AG04450 (cell line): ENCODE results near the gene ADGRD2. TPM values are rescaled to one million over a fixed set of nuclear protein-coding genes. Genes with fewer than 3 reads are reported as not detected.

Experiments used
- CTCF ChIA-PET: fragments of 300-600, 350-600 bp; formaldehyde crosslinking; extraction: SDS; loops from one replicate; lab custom pipeline; 2022; ENCODE audit warnings: antibody characterized with exemption, inconsistent platforms; lab: Charles Lee
- POLR2A ChIA-PET: fragments of 350-600 bp; formaldehyde crosslinking; extraction: SDS; loops from one replicate; lab custom pipeline; 2021; ENCODE audit warnings: antibody characterized with exemption, inconsistent platforms; lab: Yijun Ruan, JAX
- DNase-seq: peaks from one replicate; pipeline ENCODE4 v3.0.0-alpha.2; 2011; ENCODE audit warnings: low read depth, low spot score
- H3K27ac ChIP-seq: one replicate; pipeline ENCODE4 v1.5.1; 2012; ENCODE audit warnings: low read depth, low read length, control low read depth
- H3K27me3 ChIP-seq: one replicate; pipeline ENCODE4 v1.6.0; 2012; ENCODE audit warnings: low read length; ENCODE audit not compliant: control insufficient read depth, insufficient read depth
- H3K4me3 ChIP-seq: 2 replicates; pipeline ENCODE4 v1.5.1; 2011; ENCODE audit warnings: mild to moderate bottlenecking, low read depth, low read length, control low read depth
- H3K9me3 ChIP-seq: 2 replicates; pipeline ENCODE4 v1.5.1; 2012; ENCODE audit warnings: low read length; ENCODE audit not compliant: control insufficient read depth, insufficient read depth
- polyA plus RNA-seq: library from polyadenylated mRNA; depleted of rRNA; stranded (reverse); fragments of >200 nt; gene quantifications from 2 replicates; pipeline ENCODE4 v1.2.3, GENCODE V29; 2011
- TF ChIP-seq, protein P1 (sequence below): IDR thresholded peaks from 2 replicates; pipeline ENCODE4 v1.5.1; 2011; ENCODE audit warnings: low read depth, low read length, control low read depth, inconsistent platforms

The ADGRD2 gene
- polyA plus RNA-seq, 1 experiment: not detected

DNA sequence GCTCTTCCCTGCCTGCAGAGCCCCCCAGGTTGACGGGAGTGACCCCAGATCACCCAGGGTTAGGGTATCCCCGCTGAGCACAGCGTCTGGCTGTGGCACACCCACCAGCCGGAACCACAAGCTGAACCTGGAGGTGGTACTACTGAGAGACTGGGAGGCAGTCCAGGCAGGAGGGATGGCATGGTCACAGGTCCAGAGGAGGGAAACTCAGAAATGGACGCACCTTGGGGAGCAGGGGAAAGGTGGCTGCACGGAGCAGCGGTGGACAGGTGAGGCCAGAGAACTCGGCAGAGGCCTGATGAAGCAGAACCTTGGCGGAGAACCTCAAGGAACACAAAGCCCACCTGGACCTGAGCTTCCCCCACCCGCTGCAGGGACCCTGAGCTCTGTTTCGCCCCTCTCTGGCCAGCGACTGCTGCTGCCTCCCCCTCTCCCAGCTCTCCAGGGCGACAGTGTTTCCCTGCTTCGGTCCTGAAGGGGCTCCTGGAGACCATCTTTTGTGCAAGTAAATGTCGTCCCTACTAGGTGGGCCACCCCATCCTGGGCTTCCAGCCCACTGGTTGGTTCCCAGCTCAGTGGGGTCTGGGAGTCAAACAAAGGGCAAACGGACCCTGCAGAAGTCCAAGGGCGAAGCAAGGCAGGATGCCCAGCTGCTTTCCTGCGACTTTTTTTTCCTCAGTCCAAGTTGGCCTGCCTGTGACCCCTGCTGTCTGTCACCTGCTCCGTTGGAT is 845 bp downstream of the ADGRD2 start:
- TF ChIP-seq, protein P1, sequence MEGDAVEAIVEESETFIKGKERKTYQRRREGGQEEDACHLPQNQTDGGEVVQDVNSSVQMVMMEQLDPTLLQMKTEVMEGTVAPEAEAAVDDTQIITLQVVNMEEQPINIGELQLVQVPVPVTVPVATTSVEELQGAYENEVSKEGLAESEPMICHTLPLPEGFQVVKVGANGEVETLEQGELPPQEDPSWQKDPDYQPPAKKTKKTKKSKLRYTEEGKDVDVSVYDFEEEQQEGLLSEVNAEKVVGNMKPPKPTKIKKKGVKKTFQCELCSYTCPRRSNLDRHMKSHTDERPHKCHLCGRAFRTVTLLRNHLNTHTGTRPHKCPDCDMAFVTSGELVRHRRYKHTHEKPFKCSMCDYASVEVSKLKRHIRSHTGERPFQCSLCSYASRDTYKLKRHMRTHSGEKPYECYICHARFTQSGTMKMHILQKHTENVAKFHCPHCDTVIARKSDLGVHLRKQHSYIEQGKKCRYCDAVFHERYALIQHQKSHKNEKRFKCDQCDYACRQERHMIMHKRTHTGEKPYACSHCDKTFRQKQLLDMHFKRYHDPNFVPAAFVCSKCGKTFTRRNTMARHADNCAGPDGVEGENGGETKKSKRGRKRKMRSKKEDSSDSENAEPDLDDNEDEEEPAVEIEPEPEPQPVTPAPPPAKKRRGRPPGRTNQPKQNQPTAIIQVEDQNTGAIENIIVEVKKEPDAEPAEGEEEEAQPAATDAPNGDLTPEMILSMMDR: no peak
- ChIA-PET CTCF (no interaction called here), POLR2A (no interaction called here)
- no peak for DNase-seq
- H3K4me3 ChIP-seq: no peak overlapping the region; the same call in 1 of the 2 replicates
- no peak overlapping the region for H3K27ac ChIP-seq
- peaks cover 46% of the 10 kb centered on the region for H3K27me3 ChIP-seq
- peaks cover 8% of the 10 kb centered on the region; the same call in 1 of the 2 replicates for H3K9me3 ChIP-seq

DNA sequence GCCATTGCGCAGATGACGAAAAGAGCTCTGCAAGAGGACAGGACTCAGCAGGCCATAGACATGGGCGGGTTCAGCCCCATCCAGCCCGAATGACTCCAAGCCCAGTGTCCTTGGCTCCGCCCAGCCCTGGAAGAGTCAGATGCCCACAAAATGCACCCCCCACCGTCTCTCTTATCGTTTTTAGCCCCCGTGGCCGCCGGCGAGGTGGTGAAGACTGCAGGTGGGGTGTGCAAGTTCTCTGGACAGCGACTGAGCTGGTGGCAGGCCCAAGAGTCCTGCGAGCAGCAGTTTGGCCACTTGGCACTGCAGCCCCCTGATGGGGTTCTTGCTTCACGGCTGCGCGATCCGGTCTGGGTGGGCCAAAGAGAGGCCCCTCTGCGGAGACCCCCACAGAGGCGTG is 2.1 kb downstream of the ADGRD2 start:
- ChIA-PET POLR2A (no interaction called here), CTCF (no interaction called here)
- TF ChIP-seq, protein P1: no peak
- no peak for DNase-seq
- H3K9me3 ChIP-seq: peaks cover 8% of the 10 kb centered on the region; the same call in 1 of the 2 replicates
- H3K4me3 ChIP-seq: no peak overlapping the region
- H3K27ac ChIP-seq: no peak overlapping the region
- H3K27me3 ChIP-seq: peaks cover 46% of the 10 kb centered on the region

DNA sequence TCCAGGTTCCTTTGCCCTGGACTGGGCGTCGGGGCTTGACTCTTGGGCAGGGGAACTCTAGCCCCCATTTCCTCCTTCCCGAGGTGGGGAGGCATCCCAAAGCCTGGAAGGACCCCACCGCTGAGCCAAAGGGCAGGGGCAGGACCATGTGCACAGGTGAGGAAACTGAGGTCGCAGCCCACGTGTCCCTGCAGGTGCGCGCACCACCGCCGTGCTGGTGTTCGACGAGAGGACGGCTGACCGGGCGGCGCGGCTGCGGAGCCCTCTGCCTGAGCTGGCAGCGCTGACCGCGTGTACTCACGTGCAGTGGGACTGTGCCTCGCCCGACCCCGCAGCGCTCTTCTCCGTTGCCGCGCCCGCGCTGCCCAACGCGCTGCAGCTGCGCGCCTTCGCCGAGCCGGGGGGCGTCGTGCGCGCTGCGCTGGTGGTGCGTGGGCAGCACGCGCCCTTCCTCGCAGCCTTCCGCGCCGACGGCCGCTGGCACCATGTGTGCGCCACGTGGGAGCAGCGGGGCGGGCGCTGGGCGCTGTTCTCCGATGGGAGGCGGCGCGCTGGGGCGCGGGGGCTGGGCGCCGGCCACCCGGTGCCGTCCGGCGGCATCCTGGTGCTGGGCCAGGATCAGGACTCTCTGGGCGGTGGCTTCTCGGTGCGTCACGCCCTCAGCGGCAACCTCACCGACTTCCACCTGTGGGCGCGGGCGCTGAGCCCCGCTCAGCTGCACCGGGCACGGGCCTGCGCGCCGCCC is 2.8 kb downstream of the ADGRD2 start:
- CTCF ChIA-PET: interaction anchor here (0.7 kb wide), 1 partner anchor 84 kb away, joined by 3 read pairs; no protein-coding TSS in a partner anchor
- peaks cover 8% of the 10 kb centered on the region; the same call in 1 of the 2 replicates for H3K9me3 ChIP-seq
- no peak for DNase-seq
- peaks cover 48% of the 10 kb centered on the region for H3K27me3 ChIP-seq
- no peak overlapping the region for H3K4me3 ChIP-seq
- TF ChIP-seq, protein P1: no peak
- POLR2A ChIA-PET: no interaction called here
- H3K27ac ChIP-seq: no peak overlapping the region

DNA sequence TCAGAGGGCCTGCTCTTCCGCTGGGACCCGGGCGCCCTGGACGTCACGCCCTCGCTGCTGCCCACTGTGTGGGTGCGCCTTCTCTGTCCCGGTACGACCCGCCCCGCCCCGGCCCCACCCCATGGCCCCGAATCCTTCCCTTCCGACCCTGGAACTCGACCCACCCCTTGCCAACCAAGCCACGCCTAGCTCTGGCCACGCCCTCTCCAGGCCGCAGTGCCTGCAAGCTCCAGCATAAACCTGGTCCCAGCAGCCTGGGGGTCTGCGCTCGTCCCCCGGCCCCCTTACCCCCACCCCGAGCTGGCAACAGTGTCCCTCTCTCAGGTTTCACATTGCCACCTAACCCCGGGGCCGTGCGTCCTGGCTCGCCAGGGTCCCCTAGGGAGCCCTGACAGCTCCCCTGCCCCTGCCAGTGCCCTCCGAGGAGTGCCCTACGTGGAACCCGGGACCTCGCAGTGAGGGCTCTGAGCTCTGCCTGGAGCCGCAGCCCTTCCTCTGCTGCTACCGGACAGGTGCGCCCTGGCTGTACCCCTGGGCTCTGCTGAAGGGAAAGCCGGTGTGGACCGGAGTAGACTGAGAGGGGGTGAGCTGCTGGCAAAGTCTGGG is 3.4 kb downstream of the ADGRD2 start:
- TF ChIP-seq, protein P1: no peak
- DNase-seq: no peak
- ChIA-PET CTCF (interaction anchor here (0.7 to 0.8 kb wide), 2 partner anchors 14 to 83 kb away, joined by 3 read pairs; no protein-coding TSS in a partner anchor), POLR2A (no interaction called here)
- no peak overlapping the region for H3K4me3 ChIP-seq
- H3K27me3 ChIP-seq: peaks cover 48% of the 10 kb centered on the region
- peaks cover 8% of the 10 kb centered on the region; the same call in 1 of the 2 replicates for H3K9me3 ChIP-seq
- H3K27ac ChIP-seq: no peak overlapping the region
